ENCODE results near the gene ADCK2. TPM values are rescaled to one million over a fixed set of nuclear protein-coding genes. Genes with fewer than 3 reads are reported as not detected.
"Not testable (repeated sequence)": the region's sequence is repeated elsewhere in the genome, so short reads cannot be mapped to it uniquely, and the experiment has no call there.

The ADCK2 gene
- polyA plus RNA-seq, 3 donors: 25.9 to 28.0 (median 25.9) TPM

GRCh38 chr7:140726281-140726680, 53.5 kb downstream of the ADCK2 start:
- DNase-seq: no peak

- no peak for DNase-seq
Observed at GRCh38 chr7:140732416-140732815, 59.7 kb downstream of the ADCK2 start.

- no peak for DNase-seq
Observed at GRCh38 chr7:140734096-140734495, 61.4 kb downstream of the ADCK2 start.

GRCh38 chr7:140734729-140735128, 62.0 kb downstream of the ADCK2 start:
- no peak for DNase-seq

DNA sequence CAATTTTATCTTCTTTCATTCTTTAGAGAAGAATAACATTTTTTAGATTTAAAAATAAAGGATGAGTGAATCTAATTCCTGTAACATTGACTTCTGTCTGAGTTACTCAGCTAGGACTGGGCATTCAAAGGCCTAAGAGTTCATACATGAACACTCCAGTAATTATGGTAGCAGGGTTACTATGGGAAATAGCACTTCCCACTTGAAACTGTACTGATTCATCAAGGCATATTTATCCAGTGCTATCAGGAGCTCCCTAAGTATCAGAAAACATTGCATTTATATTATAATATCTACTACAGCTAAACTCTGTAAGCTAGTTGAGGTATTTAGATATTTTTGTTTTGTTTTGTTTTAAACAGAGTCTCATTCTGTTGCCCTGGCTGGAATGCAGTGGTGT, 65.5 kb downstream of the ADCK2 start:
- no peak for DNase-seq

- not testable (repeated sequence) for DNase-seq
Observed at GRCh38 chr7:140743255-140743654, 70.5 kb downstream of the ADCK2 start.

DNA sequence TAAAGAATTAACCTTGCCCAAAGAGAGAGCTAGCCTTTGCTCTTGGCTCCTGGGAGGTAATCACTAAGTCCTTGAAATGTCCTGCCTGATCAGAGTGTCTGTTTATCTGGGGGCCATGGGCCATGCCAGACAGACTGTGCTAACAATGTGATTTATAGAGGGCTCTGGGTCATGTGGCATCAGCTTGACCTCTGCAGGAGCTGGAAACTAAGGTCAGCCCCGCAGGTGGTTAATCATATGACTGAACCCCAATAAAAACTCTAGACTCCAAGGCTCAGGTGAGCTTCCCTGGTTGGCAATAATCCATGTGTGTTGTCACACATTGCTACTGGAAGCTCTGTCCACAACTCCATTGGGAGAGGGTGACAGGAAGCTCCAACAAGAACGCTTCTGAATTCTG, 71.3 kb downstream of the ADCK2 start:
- DNase-seq: no peak

Other genes with a start within 250 kb of the ADCK2 start
- gene MKRN1, start 193.4 kb upstream of the ADCK2 start, polyA plus RNA-seq (ENCODE audit: insufficient read length in 3 of 3): 100 to 1,000 TPM; 110 to 149 (median 121) TPM
- gene DENND2A, start 32.1 kb upstream of the ADCK2 start, polyA plus RNA-seq (ENCODE audit: insufficient read length in 3 of 3): 10 to 100 TPM; 32.9 to 38.6 (median 37.3) TPM
- 100 to 1,000 TPM; 187 to 212 (median 199) TPM for gene NDUFB2, start 23.8 kb downstream of the ADCK2 start, polyA plus RNA-seq (ENCODE audit: insufficient read length in 3 of 3)

Measured in renal pelvis (tissue), 4 donors.